SH-SY5Y (cell line): ENCODE measurements around the gene EHMT2.

Source experiments
- GATA2 ChIP-seq: IDR thresholded peaks from 2 replicates; pipeline ENCODE4 v1.6.1; 2011; ENCODE audit warnings: mild to moderate bottlenecking, low read depth, low read length
- GATA3 ChIP-seq: IDR thresholded peaks from 2 replicates; pipeline ENCODE4 v1.6.1; 2011; ENCODE audit warnings: low read depth, mild to moderate bottlenecking, low read length, moderate library complexity

DNA sequence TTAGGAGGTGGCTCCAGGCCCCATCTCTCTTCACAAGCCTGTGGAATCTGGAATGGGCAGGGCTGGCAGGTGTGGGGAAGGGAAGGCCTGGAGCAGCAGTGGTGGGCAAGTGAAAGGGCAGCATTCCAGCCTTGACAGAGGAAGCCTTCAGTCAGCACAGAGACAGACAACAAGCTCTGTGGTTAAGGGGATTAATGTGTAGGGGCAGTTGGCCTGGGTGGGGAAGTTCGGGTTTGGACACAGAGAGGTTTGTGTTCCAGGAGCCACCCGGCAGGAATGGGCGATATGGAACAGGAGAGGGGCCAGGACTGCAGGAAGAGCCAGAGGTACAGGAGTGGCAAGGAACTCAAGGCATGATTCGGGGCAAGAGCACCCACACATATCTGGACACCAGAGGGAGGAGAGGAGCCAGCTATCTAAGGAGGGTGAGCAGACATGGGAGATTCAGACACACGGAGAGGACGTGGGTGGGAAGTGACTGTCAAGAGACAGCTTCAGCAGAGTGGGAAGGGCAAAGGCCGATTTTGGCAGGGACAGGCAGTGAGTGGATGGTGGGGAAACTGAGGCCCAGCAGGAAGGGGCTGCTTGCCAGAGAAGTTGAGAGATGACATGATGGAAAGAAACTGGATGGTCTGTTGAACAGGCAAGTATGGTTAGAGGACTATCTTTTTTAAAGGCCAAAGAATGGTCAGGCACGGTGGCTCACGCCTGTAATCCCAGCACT is 16.2 kb downstream of the EHMT2 start:
- TF ChIP-seq GATA2: no peak
- TF ChIP-seq GATA3: no peak
